Esophagus squamous epithelium (tissue), 4 donors: ENCODE data around the gene DARS1.

Source experiments
- POLR2A ChIP-seq, 4 donors: fragments of 450-650 bp; IDR thresholded peaks; one replicate each; pipeline ENCODE4 v1.6.1; 2017; ENCODE audit warnings: antibody characterized with exemption in 4 of 4, mild to moderate bottlenecking in 4 of 4, moderate library complexity in 3 of 4
- TF ChIP-seq, protein P1 (sequence below), 6 experiments: fragments of 450-650 bp in 4 of 6; fragments of 200-600 bp in 2 of 6; sonication (generic) in 2 of 6; IDR thresholded peaks; one replicate each; pipeline ENCODE4 v1.5.1; 2016 to 2019; ENCODE audit warnings: antibody characterized with exemption in 6 of 6, mild to moderate bottlenecking in 4 of 6, moderate library complexity in 4 of 6

GRCh38 chr2:135904341-135904989 is 81.0 kb downstream of the DARS1 start:
- TF ChIP-seq, protein P1, sequence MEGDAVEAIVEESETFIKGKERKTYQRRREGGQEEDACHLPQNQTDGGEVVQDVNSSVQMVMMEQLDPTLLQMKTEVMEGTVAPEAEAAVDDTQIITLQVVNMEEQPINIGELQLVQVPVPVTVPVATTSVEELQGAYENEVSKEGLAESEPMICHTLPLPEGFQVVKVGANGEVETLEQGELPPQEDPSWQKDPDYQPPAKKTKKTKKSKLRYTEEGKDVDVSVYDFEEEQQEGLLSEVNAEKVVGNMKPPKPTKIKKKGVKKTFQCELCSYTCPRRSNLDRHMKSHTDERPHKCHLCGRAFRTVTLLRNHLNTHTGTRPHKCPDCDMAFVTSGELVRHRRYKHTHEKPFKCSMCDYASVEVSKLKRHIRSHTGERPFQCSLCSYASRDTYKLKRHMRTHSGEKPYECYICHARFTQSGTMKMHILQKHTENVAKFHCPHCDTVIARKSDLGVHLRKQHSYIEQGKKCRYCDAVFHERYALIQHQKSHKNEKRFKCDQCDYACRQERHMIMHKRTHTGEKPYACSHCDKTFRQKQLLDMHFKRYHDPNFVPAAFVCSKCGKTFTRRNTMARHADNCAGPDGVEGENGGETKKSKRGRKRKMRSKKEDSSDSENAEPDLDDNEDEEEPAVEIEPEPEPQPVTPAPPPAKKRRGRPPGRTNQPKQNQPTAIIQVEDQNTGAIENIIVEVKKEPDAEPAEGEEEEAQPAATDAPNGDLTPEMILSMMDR (IDR thresholded peaks at IDR 0.05): no peak
- no peak for TF ChIP-seq POLR2A (IDR thresholded peaks at IDR 0.05)
